Psoas muscle (tissue), 8 donors: ENCODE measurements around the gene TMEM63B. TPM values are rescaled to one million over a fixed set of nuclear protein-coding genes. Genes with fewer than 3 reads are reported as not detected.

Experiments
- ATAC-seq, 4 donors: fragments of 200-7000 bp; cut with Tn5 transposase; one replicate each; pipeline ENCODE4 v1.9.1; 2020; ENCODE audit warnings: moderate library complexity in 3 of 4, mild to moderate bottlenecking in 2 of 4
- DNase-seq, 2 donors: peaks; one replicate each; pipeline ENCODE4 v3.0.0-alpha.2; 2020
- H3K27ac ChIP-seq: fragments of 200-600 bp; one replicate; pipeline ENCODE4 v1.8.0; 2022
- H3K27me3 ChIP-seq, 3 donors: fragments of 200-600 bp in 1 of 3; one replicate each; pipeline versions ENCODE4 v1.6.1 to v1.8.0; 2013 to 2022; ENCODE audit warnings: low read length in 2 of 3, mild to moderate bottlenecking in 2 of 3, moderate library complexity in 1 of 3; ENCODE audit not compliant: insufficient read depth in 3 of 3
- H3K36me3 ChIP-seq, 2 donors: fragments of 200-600 bp in 1 of 2; one replicate each; pipeline versions ENCODE4 v1.6.1 to v1.8.0; 2013 to 2022; ENCODE audit warnings: low read depth in 1 of 2, mild to moderate bottlenecking in 1 of 2, moderate library complexity in 1 of 2; ENCODE audit not compliant: insufficient read depth in 1 of 2
- H3K4me1 ChIP-seq: fragments of 200-600 bp; one replicate; pipeline ENCODE4 v1.8.0; 2022
- H3K4me3 ChIP-seq: fragments of 200-600 bp; one replicate; pipeline ENCODE4 v1.8.0; 2022; ENCODE audit warnings: mild to moderate bottlenecking
- H3K9me3 ChIP-seq: fragments of 200-600 bp; one replicate; pipeline ENCODE4 v1.8.0; 2022
- WGBS, 3 donors: extraction: QIAGEN DNeasy Blood & Tissue Kit; methylation state at CpG; one replicate each; pipeline versions ENCODE4 v1.1.6 to v1.1.7; 2013; 5-methylcytosine and 5-hydroxymethylcytosine counted together
- intact Hi-C, 2 donors: fragments of 100-400 bp; cut with DNase I; formaldehyde crosslinking; loops; one replicate each; pipeline versions ENCODE4 v1.11.0 to v1.14.2; 2022
- polyA plus RNA-seq, 3 donors: library from polyadenylated mRNA; stranded (reverse); fragments of 200-250 nt; gene quantifications; one replicate each; pipeline ENCODE4 v1.2.3, GENCODE V29; 2013
- total RNA-seq, 4 donors: library from RNA; stranded (reverse); fragmentation: NEBNext Ultra II Directional in 2 of 4; extraction: Animal tissue kit (Norgen Biotek cat#: 25700) in 2 of 4; gene quantifications; one replicate each; pipeline versions ENCODE4 v1.2.1 to v1.2.4, GENCODE V29; 2021 to 2023
- TF ChIP-seq, protein P1 (sequence below): fragments of 200-600 bp; IDR thresholded peaks from one replicate; pipeline ENCODE4 v1.8.0; 2022; ENCODE audit warnings: antibody characterized with exemption
- donor health status: healthy with polysubstance abuse.
- donor health status: DM: no; HTN: no; CAD: no; lungs with moderate emphysema.
- donor health status: Bipolar disorder and iron deficiency.
- donor health status: healthy.
- donor health status: DM: yes; HTN: yes; CAD: no.
- donor health status: DM: no; HTN: no; CAD: no.
- donor health status: DM: no; HTN: no; CAD: no.
- donor health status: DM: yes; HTN: yes; CAD: no.

The TMEM63B gene
- total and polyA plus RNA-seq, 7 donors, result 23.5 to 121 (median 38.4) TPM

DNA sequence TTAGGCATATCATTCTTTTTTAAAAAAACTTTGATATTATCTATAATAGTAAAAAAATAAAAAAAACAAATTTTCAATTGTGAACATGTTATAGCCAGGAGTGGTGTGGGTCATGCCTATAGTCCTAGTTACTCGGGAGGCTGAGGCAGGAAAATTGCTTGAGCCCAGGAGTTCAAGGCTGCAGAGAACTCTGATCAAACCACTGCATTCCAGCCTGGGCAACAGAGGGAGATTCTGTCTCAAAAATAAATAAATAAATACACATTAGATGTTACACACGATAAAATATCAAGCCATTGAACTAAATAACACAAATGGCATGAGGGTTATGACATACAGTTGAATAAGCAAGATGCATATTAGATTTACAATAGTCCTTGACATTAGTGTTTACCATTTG is 61.5 kb downstream of the TMEM63B start:
- H3K4me1 ChIP-seq, result no peaks in the 10 kb centered on the region
- H3K4me3 ChIP-seq, result no peak overlapping the region
- no peaks in the 10 kb centered on the region for H3K36me3 ChIP-seq
- H3K27ac ChIP-seq, result no peak overlapping the region
- WGBS, 3 donors, result 83 to 85% (median 84%) methylated on average over 2 of the region's 2 CpGs
- no peaks in the 10 kb centered on the region for H3K9me3 ChIP-seq
- ATAC-seq, result no peak
- H3K27me3 ChIP-seq, result no peaks in the 10 kb centered on the region
- intact Hi-C loops, result loop anchor here in 1 of 2 donors (5.0 kb wide), 1 partner anchor 1858 kb away; no protein-coding TSS in a partner anchor
- DNase-seq, result no peak
- TF ChIP-seq, protein P1, sequence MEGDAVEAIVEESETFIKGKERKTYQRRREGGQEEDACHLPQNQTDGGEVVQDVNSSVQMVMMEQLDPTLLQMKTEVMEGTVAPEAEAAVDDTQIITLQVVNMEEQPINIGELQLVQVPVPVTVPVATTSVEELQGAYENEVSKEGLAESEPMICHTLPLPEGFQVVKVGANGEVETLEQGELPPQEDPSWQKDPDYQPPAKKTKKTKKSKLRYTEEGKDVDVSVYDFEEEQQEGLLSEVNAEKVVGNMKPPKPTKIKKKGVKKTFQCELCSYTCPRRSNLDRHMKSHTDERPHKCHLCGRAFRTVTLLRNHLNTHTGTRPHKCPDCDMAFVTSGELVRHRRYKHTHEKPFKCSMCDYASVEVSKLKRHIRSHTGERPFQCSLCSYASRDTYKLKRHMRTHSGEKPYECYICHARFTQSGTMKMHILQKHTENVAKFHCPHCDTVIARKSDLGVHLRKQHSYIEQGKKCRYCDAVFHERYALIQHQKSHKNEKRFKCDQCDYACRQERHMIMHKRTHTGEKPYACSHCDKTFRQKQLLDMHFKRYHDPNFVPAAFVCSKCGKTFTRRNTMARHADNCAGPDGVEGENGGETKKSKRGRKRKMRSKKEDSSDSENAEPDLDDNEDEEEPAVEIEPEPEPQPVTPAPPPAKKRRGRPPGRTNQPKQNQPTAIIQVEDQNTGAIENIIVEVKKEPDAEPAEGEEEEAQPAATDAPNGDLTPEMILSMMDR, result no peak

DNA sequence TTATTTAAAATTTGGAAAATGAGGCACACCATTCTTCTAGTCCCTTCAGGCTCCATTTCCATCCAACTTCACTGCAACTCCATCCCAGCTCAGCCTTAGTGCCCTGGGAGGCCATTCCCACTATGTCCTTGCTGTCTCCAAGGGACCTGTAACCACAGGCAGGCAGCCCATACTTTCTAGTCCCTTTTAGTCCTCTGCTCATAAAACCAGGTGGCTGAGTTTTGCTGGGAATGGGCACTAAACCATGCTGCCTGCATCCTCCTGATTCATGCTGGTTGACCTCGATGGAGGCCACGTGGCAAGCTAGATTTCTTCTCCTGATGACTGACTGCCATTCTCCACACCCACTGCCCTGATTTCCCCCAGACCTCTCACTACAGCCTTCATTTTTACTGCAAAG is 61.9 kb downstream of the TMEM63B start:
- DNase-seq (no peak), ATAC-seq (no peak)
- intact Hi-C loops, result loop anchor here in 1 of 2 donors (5.0 kb wide), 1 partner anchor 1858 kb away; no protein-coding TSS in a partner anchor
- Histone ChIP-seq H3K4me1 (no peaks in the 10 kb centered on the region), H3K36me3 (no peaks in the 10 kb centered on the region), H3K27me3 (no peaks in the 10 kb centered on the region), H3K27ac (no peak overlapping the region), H3K9me3 (no peaks in the 10 kb centered on the region), H3K4me3 (no peak overlapping the region)
- TF ChIP-seq, protein P1, result no peak
- 61 to 69% (median 63%) methylated on average over 2 of the region's 2 CpGs for WGBS, 3 donors

DNA sequence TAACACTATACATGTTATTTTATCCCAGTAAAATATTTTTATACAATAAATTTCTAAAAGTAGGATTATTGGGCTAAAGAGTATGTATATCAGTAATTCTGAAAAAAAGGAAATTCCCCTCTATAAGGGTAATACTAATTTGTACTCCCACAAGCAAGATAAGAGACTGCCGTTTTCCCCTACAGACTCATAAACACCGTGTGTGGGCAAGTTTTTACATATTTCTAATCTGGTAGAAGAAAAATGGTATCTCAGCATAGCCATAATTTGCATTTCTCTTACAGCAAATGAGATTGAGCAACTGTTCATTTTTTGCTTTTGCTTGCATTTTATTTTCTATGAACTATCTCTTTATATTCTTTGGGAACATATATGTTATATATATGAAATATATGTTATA is 63.4 kb downstream of the TMEM63B start:
- intact Hi-C loops, result no loop called here
- TF ChIP-seq, protein P1, result no peak
- H3K4me3 ChIP-seq, result no peak overlapping the region

DNA sequence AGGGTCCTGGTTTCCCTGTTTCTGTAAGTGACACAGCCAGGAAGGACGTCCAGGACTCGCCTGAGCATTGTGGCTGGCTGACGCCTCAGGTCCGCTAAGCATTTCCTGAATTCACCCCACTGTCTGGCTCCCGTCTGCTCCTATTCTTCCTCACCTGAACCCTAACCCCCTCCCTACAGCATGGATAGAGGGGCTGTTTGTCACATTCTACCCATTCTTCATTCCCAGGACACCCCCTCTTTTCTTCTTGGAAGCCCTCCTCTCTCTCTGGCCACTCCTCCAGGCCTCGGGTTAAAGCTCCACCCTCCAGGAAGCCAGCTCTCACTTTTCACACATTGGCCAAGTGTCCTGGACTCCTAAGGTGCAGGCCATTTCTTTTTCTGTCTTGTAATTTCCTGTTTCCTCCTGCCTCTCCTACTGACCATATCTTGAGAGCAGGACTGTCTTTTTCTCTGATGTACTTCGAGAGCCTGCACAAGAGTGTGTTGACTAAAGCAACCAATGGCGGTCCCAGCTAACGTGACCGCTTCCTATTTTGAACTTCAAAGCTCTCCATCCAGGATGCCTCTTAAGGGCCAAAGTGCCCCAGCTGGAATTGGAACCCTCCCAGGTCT is 65.2 kb downstream of the TMEM63B start:
- H3K36me3 ChIP-seq, result no peaks in the 10 kb centered on the region
- TF ChIP-seq, protein P1, result no peak
- no peak for DNase-seq
- H3K4me3 ChIP-seq, result peak overlapping the region; percentile 11
- H3K27ac ChIP-seq, result no peak overlapping the region
- ATAC-seq, result peak in 1 of 4 donors; percentile 30
- no peaks in the 10 kb centered on the region for H3K4me1 ChIP-seq
- 56 to 62% (median 59%) methylated on average over 10 of the region's 10 CpGs for WGBS, 3 donors
- H3K9me3 ChIP-seq, result no peaks in the 10 kb centered on the region
- H3K27me3 ChIP-seq, result no peaks in the 10 kb centered on the region
- intact Hi-C loops, result no loop called here

More for the DNA sequence above, 63.4 kb downstream of the TMEM63B start:
- Histone ChIP-seq H3K9me3 (no peaks in the 10 kb centered on the region), H3K36me3 (no peaks in the 10 kb centered on the region), H3K27ac (no peak overlapping the region), H3K4me1 (no peaks in the 10 kb centered on the region), H3K27me3 (no peaks in the 10 kb centered on the region)
- ATAC-seq (no peak), DNase-seq (no peak)
- WGBS, 3 donors, result 48 to 60% (median 56%) methylated on average over 2 of the region's 2 CpGs
